RWPE2 (cell line): Measurements from ENCODE around the gene BEND5.

Experiments used
- ATAC-seq: fragments of 200-7000 bp; cut with Tn5 transposase; 3 replicates; pipeline ENCODE4 v1.9.1; 2021; ENCODE audit warnings: low read depth
- DNase-seq: peaks from one replicate; pipeline ENCODE4 v3.0.0-alpha.2; 2020; ENCODE audit warnings: low spot score
- H3K27ac ChIP-seq: fragments of 450-650 bp; 2 replicates; pipeline ENCODE4 v1.5.1; 2017; ENCODE audit warnings: mild to moderate bottlenecking; ENCODE audit not compliant: poor library complexity, severe bottlenecking
- H3K27me3 ChIP-seq: fragments of 250-450 bp; sonication (Bioruptor Pico); 2 replicates; pipeline ENCODE4 v1.5.1; 2021; ENCODE audit warnings: mild to moderate bottlenecking, moderate library complexity; ENCODE audit not compliant: insufficient read depth, poor library complexity, severe bottlenecking
- H3K36me3 ChIP-seq: fragments of 250-450 bp; sonication (Bioruptor Pico); 2 replicates; pipeline ENCODE4 v1.5.1; 2020; ENCODE audit warnings: low read depth, mild to moderate bottlenecking, moderate library complexity
- H3K4me1 ChIP-seq: fragments of 250-450 bp; sonication (Bioruptor Pico); 2 replicates; pipeline ENCODE4 v1.5.1; 2021; ENCODE audit warnings: mild to moderate bottlenecking, moderate library complexity; ENCODE audit not compliant: insufficient read depth, poor library complexity, severe bottlenecking
- H3K4me3 ChIP-seq: fragments of 250-450 bp; sonication (Bioruptor Pico); 2 replicates; pipeline ENCODE4 v1.5.1; 2021; ENCODE audit warnings: mild to moderate bottlenecking, moderate library complexity; ENCODE audit not compliant: severe bottlenecking
- H3K9me3 ChIP-seq: fragments of 250-450 bp; sonication (Bioruptor Pico); 2 replicates; pipeline ENCODE4 v1.5.1; 2021; ENCODE audit warnings: mild to moderate bottlenecking, moderate library complexity; ENCODE audit not compliant: severe bottlenecking
- CTCF ChIP-seq: fragments of 450-650 bp; IDR thresholded peaks from one replicate; pipeline ENCODE4 v1.5.1; 2017; ENCODE audit warnings: mild to moderate bottlenecking, moderate library complexity; ENCODE audit not compliant: poor library complexity, severe bottlenecking

BEND5 gene

DNA sequence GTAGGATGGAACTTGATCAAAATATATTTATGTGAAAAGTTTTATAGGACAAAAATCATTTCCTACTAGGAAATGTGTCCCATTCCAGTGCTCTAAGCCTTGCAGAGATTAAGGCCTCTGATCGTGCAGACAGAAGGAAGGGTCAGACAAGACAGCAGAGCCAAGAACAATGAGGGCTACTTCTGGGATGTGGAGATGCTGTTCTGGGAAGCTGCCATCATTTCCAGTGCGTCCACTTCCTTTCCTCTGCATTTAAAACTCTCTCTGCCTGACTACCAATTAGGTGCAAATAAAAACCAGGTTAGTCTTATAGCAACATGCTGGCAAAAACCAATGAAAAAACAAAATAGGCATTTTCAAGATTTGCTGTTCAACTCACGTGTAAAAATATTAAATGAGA is 36.1 kb downstream of the BEND5 start:
- no peak overlapping the region for H3K27ac ChIP-seq
- ATAC-seq, result no peak
- no peaks in the 10 kb centered on the region for H3K4me1 ChIP-seq
- TF ChIP-seq CTCF, result no peak
- DNase-seq, result no peak
- no peaks in the 10 kb centered on the region for H3K36me3 ChIP-seq
- no peaks in the 10 kb centered on the region for H3K27me3 ChIP-seq
- no peak overlapping the region for H3K4me3 ChIP-seq
- H3K9me3 ChIP-seq, result no peaks in the 10 kb centered on the region

- TF ChIP-seq CTCF, result no peak
- Histone ChIP-seq H3K27ac (no peak overlapping the region), H3K4me3 (no peak overlapping the region), H3K27me3 (no peaks in the 10 kb centered on the region), H3K9me3 (no peaks in the 10 kb centered on the region), H3K36me3 (no peaks in the 10 kb centered on the region), H3K4me1 (no peaks in the 10 kb centered on the region)
- DNase-seq (no peak), ATAC-seq (no peak)
These were observed 37.6 kb downstream of the BEND5 start for GRCh38 chr1:48739091-48739490.

GRCh38 chr1:48738356-48738755 is 38.3 kb downstream of the BEND5 start:
- Histone ChIP-seq H3K36me3 (no peaks in the 10 kb centered on the region), H3K4me3 (no peak overlapping the region)
- TF ChIP-seq CTCF, result no peak

DNA sequence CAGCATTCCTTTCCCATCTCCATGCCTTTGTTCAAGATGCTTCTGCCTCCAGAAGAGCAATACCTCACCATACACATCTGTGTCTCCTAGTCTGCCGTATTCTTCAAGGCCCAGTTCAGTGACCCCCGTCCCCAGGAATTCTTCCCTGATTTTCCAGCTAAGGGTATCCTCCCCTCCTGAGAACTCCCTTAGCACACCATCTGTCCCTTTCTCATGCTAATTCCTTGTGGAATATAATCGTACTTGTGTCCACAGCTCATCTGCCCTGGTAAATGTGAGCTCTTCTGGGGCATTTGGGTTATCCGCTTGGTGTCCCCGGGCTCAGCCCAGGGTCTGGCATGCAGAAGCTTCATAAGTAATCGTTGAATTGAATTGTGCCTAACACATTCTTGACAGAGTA is 40.9 kb downstream of the BEND5 start:
- H3K4me1 ChIP-seq, result no peaks in the 10 kb centered on the region
- no peak for TF ChIP-seq CTCF
- no peaks in the 10 kb centered on the region for H3K36me3 ChIP-seq
- H3K27me3 ChIP-seq, result no peaks in the 10 kb centered on the region
- DNase-seq (no peak), ATAC-seq (no peak)
- H3K9me3 ChIP-seq, result no peaks in the 10 kb centered on the region
- no peak overlapping the region for H3K4me3 ChIP-seq
- no peak overlapping the region for H3K27ac ChIP-seq

More at GRCh38 chr1:48738356-48738755, 38.3 kb downstream of the BEND5 start:
- no peaks in the 10 kb centered on the region for H3K4me1 ChIP-seq
- DNase-seq (no peak), ATAC-seq (no peak)
- no peaks in the 10 kb centered on the region for H3K9me3 ChIP-seq
- no peak overlapping the region for H3K27ac ChIP-seq
- H3K27me3 ChIP-seq, result no peaks in the 10 kb centered on the region

DNA sequence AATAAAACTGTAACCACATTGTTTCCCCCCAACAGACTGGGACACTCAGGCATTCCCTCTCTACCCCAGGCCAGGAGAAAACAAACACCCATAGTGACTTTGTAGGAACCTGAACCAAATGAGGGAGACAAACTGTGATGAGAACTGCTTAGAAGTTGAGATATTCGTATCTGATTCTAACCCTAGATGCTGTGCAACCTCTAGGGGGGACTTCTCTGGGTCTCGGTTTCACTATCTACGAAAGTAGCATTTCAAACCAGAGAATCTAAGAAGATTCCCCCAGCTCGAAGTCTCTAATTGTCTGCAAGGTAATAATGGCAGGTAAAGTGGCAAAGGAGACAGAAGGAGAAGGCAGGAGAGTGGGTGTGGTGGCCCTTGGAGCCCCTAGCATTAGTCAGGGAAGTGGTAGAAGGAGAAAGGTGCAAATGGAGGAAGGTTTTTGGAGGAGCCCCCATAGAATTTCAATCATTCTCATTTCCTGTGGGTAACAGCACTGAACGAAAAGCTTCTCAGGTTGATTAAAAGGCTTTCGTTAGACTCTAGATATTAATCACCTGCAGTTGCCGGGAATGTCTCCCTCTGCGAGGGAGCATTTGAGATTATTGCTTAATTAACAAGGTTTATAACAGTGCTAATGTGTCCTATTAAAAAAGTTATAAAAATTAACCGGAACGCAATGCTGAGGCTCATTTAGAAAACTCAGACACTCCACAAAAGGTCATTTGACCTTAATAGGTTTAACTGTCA is 46.4 kb downstream of the BEND5 start:
- no peaks in the 10 kb centered on the region for H3K36me3 ChIP-seq
- no peaks in the 10 kb centered on the region for H3K9me3 ChIP-seq
- H3K4me3 ChIP-seq, result no peak overlapping the region
- no peaks in the 10 kb centered on the region for H3K27me3 ChIP-seq
- DNase-seq (no peak), ATAC-seq (no peak)
- no peak for TF ChIP-seq CTCF
- no peaks in the 10 kb centered on the region for H3K4me1 ChIP-seq
- H3K27ac ChIP-seq, result no peak overlapping the region
